Neuronal stem cell (in vitro differentiated cells): ENCODE data around the gene MN1. TPM values are rescaled to one million over a fixed set of nuclear protein-coding genes. Genes with fewer than 3 reads are reported as not detected.

Experiments used
- DNase-seq: peaks from one replicate; pipeline ENCODE4 v3.0.0-alpha.2; 2013; ENCODE audit warnings: low spot score
- H2AFZ ChIP-seq: one replicate; pipeline ENCODE4 v1.6.1; 2013; ENCODE audit warnings: mild to moderate bottlenecking, low read length, inconsistent platforms
- H2AK5ac ChIP-seq: 2 replicates; pipeline ENCODE4 v1.6.1; 2013; ENCODE audit warnings: low read depth, mild to moderate bottlenecking, inconsistent platforms, low read length, moderate library complexity, mixed read lengths
- H2BK120ac ChIP-seq: 2 replicates; pipeline ENCODE4 v1.6.1; 2013; ENCODE audit warnings: low read depth, mild to moderate bottlenecking, inconsistent platforms, low read length, moderate library complexity, mixed read lengths
- H2BK12ac ChIP-seq: one replicate; pipeline ENCODE4 v1.6.1; 2013; ENCODE audit warnings: low read length, inconsistent platforms
- H2BK15ac ChIP-seq: 2 replicates; pipeline ENCODE4 v1.6.1; 2013; ENCODE audit warnings: mild to moderate bottlenecking, low read length, inconsistent platforms, mixed read lengths
- H2BK5ac ChIP-seq: one replicate; pipeline ENCODE4 v1.6.1; 2013; ENCODE audit warnings: inconsistent platforms, mild to moderate bottlenecking, low read length, moderate library complexity
- H3K14ac ChIP-seq: one replicate; pipeline ENCODE4 v1.6.1; 2013; ENCODE audit warnings: low read length, inconsistent platforms
- H3K18ac ChIP-seq: 2 replicates; pipeline ENCODE4 v1.6.1; 2013; ENCODE audit warnings: low read length, inconsistent platforms
- H3K23ac ChIP-seq: 2 replicates; pipeline ENCODE4 v1.6.1; 2013; ENCODE audit warnings: low read depth, mild to moderate bottlenecking, mixed read lengths, low read length, inconsistent platforms; ENCODE audit not compliant: poor library complexity
- H3K27ac ChIP-seq: replicated peaks from 3 replicates; pipeline ENCODE4 v1.5.1; 2013; ENCODE audit warnings: low read length, inconsistent platforms
- H3K27me3 ChIP-seq, 3 experiments: 2 replicates each; pipeline ENCODE4 v1.6.1; 2013; ENCODE audit warnings: low read length in 3 of 3, mild to moderate bottlenecking in 2 of 3, inconsistent platforms in 1 of 3, low read depth in 1 of 3, mixed read lengths in 1 of 3, moderate library complexity in 1 of 3; ENCODE audit not compliant: control insufficient read depth in 3 of 3, insufficient read depth in 3 of 3
- H3K36me3 ChIP-seq, 2 donors: replicated peaks in 1 of 2; 2 replicates each; pipeline ENCODE4 v1.6.1; 2013; ENCODE audit warnings: low read length in 2 of 2; ENCODE audit not compliant: control insufficient read depth in 2 of 2, insufficient read depth in 2 of 2
- H3K4ac ChIP-seq: 2 replicates; pipeline ENCODE4 v1.6.1; 2013; ENCODE audit warnings: inconsistent platforms, mild to moderate bottlenecking, low read length, moderate library complexity
- H3K4me1 ChIP-seq, 2 donors: 1 replicate in 1 of 2; 2 replicates in 1 of 2; pipeline ENCODE4 v1.6.1; 2013; ENCODE audit warnings: low read length in 2 of 2, low read depth in 1 of 2; ENCODE audit not compliant: control insufficient read depth in 2 of 2, insufficient read depth in 1 of 2
- H3K4me2 ChIP-seq: one replicate; pipeline ENCODE4 v1.6.1; 2013; ENCODE audit warnings: mild to moderate bottlenecking, low read length, inconsistent platforms; ENCODE audit not compliant: insufficient read depth, poor library complexity, severe bottlenecking
- H3K4me3 ChIP-seq, 2 donors: 2 replicates each; pipeline ENCODE4 v1.5.1; 2013; ENCODE audit warnings: low read length in 2 of 2, mild to moderate bottlenecking in 2 of 2, inconsistent platforms in 1 of 2, moderate library complexity in 1 of 2
- H3K79me1 ChIP-seq: one replicate; pipeline ENCODE4 v1.6.1; 2013; ENCODE audit warnings: low read depth, mild to moderate bottlenecking, inconsistent platforms, low read length, moderate library complexity
- H3K9ac ChIP-seq: one replicate; pipeline ENCODE4 v1.6.1; 2013; ENCODE audit warnings: mild to moderate bottlenecking, low read depth, low read length, inconsistent platforms; ENCODE audit not compliant: poor library complexity
- H3K9me3 ChIP-seq, 2 donors: replicated peaks in 1 of 2; 2 replicates each; pipeline versions ENCODE3 to v1.6.1; 2013; ENCODE audit warnings: low read length in 2 of 2, mild to moderate bottlenecking in 2 of 2, inconsistent platforms in 1 of 2, low read depth in 1 of 2, mixed read lengths in 1 of 2, moderate library complexity in 1 of 2; ENCODE audit not compliant: control insufficient read depth in 2 of 2, insufficient read depth in 1 of 2
- H4K8ac ChIP-seq: one replicate; pipeline ENCODE4 v1.6.1; 2013; ENCODE audit warnings: low read depth, mild to moderate bottlenecking, inconsistent platforms, low read length, moderate library complexity
- H4K91ac ChIP-seq: one replicate; pipeline ENCODE4 v1.6.1; 2013; ENCODE audit warnings: low read length, low read depth, mild to moderate bottlenecking, inconsistent platforms; ENCODE audit not compliant: poor library complexity
- WGBS, 2 donors: extraction: QIAGEN DNeasy Blood & Tissue Kit; methylation state at CpG; one replicate each; pipeline ENCODE4 v1.1.7; 2013; ENCODE audit warnings: missing lambda C conversion rate in 2 of 2, mixed read lengths in 1 of 2; ENCODE audit not compliant: insufficient read length in 2 of 2, insufficient replicate concordance in 1 of 2; ENCODE audit errors: extremely low coverage in 2 of 2; 5-methylcytosine and 5-hydroxymethylcytosine counted together
- polyA plus RNA-seq, 2 experiments: library from polyadenylated mRNA; stranded (reverse); fragments of 200-250 nt; gene quantifications; one replicate each; pipeline ENCODE4 v1.2.3, GENCODE V29; 2013

MN1 gene
- 18.7 TPM for polyA plus RNA-seq (2013, experiment 1 of 2)
- 21.3 TPM for polyA plus RNA-seq (2013, experiment 2 of 2)

DNA sequence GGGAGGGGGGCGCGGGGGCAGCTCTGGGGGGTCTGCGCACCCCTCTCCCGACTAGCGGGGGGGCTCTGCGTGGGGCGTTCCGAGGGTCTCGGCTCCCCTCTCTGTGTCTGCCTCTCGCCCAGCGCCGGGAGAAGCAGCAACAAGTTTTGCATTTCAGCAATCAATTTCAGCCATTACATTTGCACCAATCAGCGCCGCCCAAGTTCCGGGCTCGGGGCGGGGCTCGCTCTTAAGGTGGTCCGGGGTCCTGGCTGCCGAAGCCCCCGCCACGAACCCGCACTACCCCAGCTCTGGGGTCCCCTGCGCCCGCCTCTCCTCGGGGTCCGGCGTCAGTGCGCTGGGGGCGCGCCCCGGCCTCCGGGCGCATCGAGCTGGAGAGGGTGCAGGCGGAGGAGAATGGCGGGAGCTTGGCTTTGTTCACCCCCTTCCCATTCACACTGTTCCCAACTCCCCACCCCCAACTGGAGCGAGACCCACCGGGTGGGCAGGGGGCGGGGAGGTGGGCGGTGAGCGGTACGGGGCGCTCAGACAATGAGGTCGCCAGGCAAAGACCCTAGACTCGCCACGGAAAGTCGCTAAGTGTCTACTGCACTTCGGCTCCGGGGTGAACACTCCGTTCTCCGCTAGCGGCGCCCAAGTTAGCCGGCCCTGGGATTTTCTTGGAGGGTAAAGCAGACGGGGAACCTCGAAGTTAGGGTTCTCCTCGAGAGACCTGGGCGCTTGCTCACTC lies at the start of gene MN1:
TSS of gene MN1 (minus strand) at position 141 of the 730 bp plus-strand sequence. CDS start 1,213 bp downstream, outside the sequence.
- peak within 1 kb of the TSS; percentile 96 for H3K23ac ChIP-seq
- no CpG with 5 or more reads among the region's 59 CpGs for WGBS, 2 donors
- peak within 1 kb of the TSS; percentile 98 for H3K9ac ChIP-seq
- peak within 1 kb of the TSS; percentile 100 for H2BK120ac ChIP-seq
- peak; percentile 79 for DNase-seq
- H3K4me1 ChIP-seq, result peaks cover 34 to 35% of the 10 kb centered on the region in 2 donors
- peak within 1 kb of the TSS; percentile 88 for H2AFZ ChIP-seq
- peak within 1 kb of the TSS; percentile 96 for H2BK12ac ChIP-seq
- H3K14ac ChIP-seq, result peak within 1 kb of the TSS; percentile 87
- H4K91ac ChIP-seq, result peak within 1 kb of the TSS; percentile 99
- H4K8ac ChIP-seq, result no peak within 1 kb of the TSS
- H2BK5ac ChIP-seq, result peak within 1 kb of the TSS; percentile 97
- peak within 1 kb of the TSS; percentile 94 for H3K4ac ChIP-seq
- H3K36me3 ChIP-seq, result peaks cover 3 to 34% of the 10 kb centered on the region in 2 donors
- H3K27me3 ChIP-seq, result no peaks in the 10 kb centered on the region
- H3K4me2 ChIP-seq, result peak within 1 kb of the TSS; percentile 95
- peak within 1 kb of the TSS; percentile 92 to 95 for H3K4me3 ChIP-seq
- H3K18ac ChIP-seq, result peak within 1 kb of the TSS; percentile 100
- H3K79me1 ChIP-seq, result peaks cover 25% of the 10 kb centered on the region
- no peaks in the 10 kb centered on the region for H3K9me3 ChIP-seq
- peak within 1 kb of the TSS; percentile 100 for H2AK5ac ChIP-seq
- peak within 1 kb of the TSS; percentile 85 for H3K27ac ChIP-seq
- peak within 1 kb of the TSS; percentile 60 for H2BK15ac ChIP-seq

DNA sequence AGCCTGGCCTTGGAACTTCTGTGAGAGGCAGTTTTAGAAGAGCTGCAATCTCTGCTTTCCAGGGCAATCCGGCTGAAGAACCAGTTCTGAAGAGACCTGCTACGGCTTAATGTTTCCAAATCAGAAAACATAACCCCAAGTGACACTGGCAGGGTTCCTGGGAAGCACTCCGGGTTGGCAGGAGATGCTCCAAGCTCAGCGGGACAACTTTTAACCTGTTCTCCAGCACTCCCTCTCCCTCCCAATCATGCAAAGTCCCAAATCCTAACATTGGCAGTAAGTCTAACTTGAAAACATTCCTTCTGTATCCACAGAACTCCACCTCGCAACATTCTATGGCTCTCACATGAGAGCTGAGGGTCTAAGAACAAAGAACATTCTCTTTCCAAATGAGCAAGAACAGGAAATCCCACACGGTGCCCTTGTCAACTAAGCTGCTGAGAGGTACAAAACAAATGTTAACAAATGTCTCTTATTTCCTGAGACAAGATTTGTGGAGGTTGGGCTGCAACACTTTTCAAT lies 48.5 kb upstream of the MN1 start:
- H3K36me3 ChIP-seq, result peaks cover 11 to 72% of the 10 kb centered on the region in 2 donors
- H3K4me2 ChIP-seq, result no peak overlapping the region
- no CpG with 5 or more reads among the region's 6 CpGs for WGBS, 2 donors
- H2AFZ ChIP-seq, result no peak overlapping the region
- H3K9ac ChIP-seq, result no peak overlapping the region
- no peak overlapping the region for H4K8ac ChIP-seq
- H2BK120ac ChIP-seq, result no peak overlapping the region
- no peak for DNase-seq
- H3K4me1 ChIP-seq, result peaks cover 23 to 26% of the 10 kb centered on the region in 2 donors
- H3K79me1 ChIP-seq, result no peaks in the 10 kb centered on the region
- no peak overlapping the region for H4K91ac ChIP-seq
- H2BK5ac ChIP-seq, result no peak overlapping the region
- no peak overlapping the region for H3K27ac ChIP-seq
- H2BK12ac ChIP-seq, result no peak overlapping the region
- no peak overlapping the region for H2AK5ac ChIP-seq
- no peaks in the 10 kb centered on the region for H3K9me3 ChIP-seq
- no peak overlapping the region for H3K18ac ChIP-seq
- no peak overlapping the region for H3K23ac ChIP-seq
- H3K27me3 ChIP-seq, result no peaks in the 10 kb centered on the region
- H3K4ac ChIP-seq, result no peak overlapping the region
- H2BK15ac ChIP-seq, result no peak overlapping the region
- H3K14ac ChIP-seq, result no peak overlapping the region
- H3K4me3 ChIP-seq, result no peak overlapping the region

DNA sequence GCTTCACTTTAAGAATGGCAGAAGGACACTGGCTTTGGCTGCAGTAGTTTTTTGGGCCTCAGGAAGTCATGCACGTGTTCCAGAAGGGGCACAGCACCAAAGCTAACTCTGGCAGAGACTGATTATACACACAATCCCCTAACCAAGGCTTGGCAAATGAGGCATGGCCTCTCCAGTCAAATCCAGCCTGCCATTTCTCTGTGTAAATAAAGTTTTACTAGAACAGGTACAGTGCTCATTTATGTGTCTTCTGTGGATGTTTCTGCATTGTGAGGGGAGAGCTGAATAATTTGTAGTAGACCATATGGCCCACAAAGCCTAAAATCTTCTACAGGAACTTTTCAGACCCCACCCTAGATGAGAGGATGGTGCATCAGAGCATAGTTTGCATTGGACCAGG lies 46.4 kb upstream of the MN1 start:
- H3K4ac ChIP-seq, result no peak overlapping the region
- no peaks in the 10 kb centered on the region for H3K79me1 ChIP-seq
- H3K14ac ChIP-seq, result no peak overlapping the region
- H3K23ac ChIP-seq, result no peak overlapping the region
- H2BK120ac ChIP-seq, result no peak overlapping the region
- H3K27ac ChIP-seq, result no peak overlapping the region
- H2AFZ ChIP-seq, result no peak overlapping the region
- H2BK5ac ChIP-seq, result no peak overlapping the region
- no peaks in the 10 kb centered on the region for H3K9me3 ChIP-seq
- no peak overlapping the region for H3K18ac ChIP-seq
- WGBS, 2 donors, result no CpG with 5 or more reads among the region's 1 CpG
- H3K4me1 ChIP-seq, result peaks cover 33 to 34% of the 10 kb centered on the region in 2 donors
- no peak overlapping the region for H4K8ac ChIP-seq
- no peak overlapping the region for H2BK12ac ChIP-seq
- H3K36me3 ChIP-seq, result peaks cover 8 to 52% of the 10 kb centered on the region in 2 donors
- H3K9ac ChIP-seq, result no peak overlapping the region
- no peak overlapping the region for H2AK5ac ChIP-seq
- no peaks in the 10 kb centered on the region for H3K27me3 ChIP-seq
- H3K4me2 ChIP-seq, result no peak overlapping the region
- no peak overlapping the region for H4K91ac ChIP-seq
- H3K4me3 ChIP-seq, result no peak overlapping the region
- no peak overlapping the region for H2BK15ac ChIP-seq
- DNase-seq, result no peak

DNA sequence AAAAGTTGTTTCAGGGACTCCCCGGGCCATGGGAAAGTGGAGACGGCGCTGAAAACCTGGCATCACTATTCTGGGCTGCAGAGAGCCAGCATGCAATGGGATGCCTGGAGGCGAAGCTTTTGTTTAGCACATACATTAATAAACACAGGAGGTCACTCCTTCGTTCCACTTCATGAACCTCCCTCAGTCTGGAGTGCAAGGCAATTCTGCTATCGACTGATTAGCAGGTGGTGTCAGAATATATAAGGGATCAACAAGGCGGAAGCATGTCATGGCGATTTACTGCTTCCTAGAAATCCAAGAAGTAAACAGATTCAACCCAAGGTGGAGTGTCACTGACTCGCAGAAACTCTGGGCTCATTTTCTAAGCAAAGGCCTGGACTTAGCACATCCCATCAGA lies 45.4 kb upstream of the MN1 start:
- H4K91ac ChIP-seq, result no peak overlapping the region
- no peak for DNase-seq

More for the DNA sequence above, 45.4 kb upstream of the MN1 start:
- Histone ChIP-seq H3K18ac (peak overlapping the region; percentile 8), H2BK5ac (no peak overlapping the region), H2AK5ac (no peak overlapping the region), H2BK12ac (no peak overlapping the region), H3K9me3 (no peaks in the 10 kb centered on the region), H2AFZ (no peak overlapping the region), H3K4me1 (peaks cover 30 to 34% of the 10 kb centered on the region in 2 donors), H3K27me3 (no peaks in the 10 kb centered on the region), H2BK15ac (no peak overlapping the region), H2BK120ac (no peak overlapping the region), H3K4ac (no peak overlapping the region), H3K23ac (no peak overlapping the region), H3K4me3 (no peak overlapping the region), H3K14ac (no peak overlapping the region), H3K36me3 (peaks cover 6 to 41% of the 10 kb centered on the region in 2 donors), H3K79me1 (no peaks in the 10 kb centered on the region), H3K4me2 (no peak overlapping the region), H3K27ac (no peak overlapping the region), H3K9ac (no peak overlapping the region), H4K8ac (no peak overlapping the region)
- no CpG with 5 or more reads among the region's 9 CpGs for WGBS, 2 donors
